ENCODE data around the gene CFDP1. TPM values are rescaled to one million over a fixed set of nuclear protein-coding genes. Genes with fewer than 3 reads are reported as not detected.

Gene CFDP1
- total RNA-seq: 37.6 and 40.7 TPM in 2 replicates

DNA sequence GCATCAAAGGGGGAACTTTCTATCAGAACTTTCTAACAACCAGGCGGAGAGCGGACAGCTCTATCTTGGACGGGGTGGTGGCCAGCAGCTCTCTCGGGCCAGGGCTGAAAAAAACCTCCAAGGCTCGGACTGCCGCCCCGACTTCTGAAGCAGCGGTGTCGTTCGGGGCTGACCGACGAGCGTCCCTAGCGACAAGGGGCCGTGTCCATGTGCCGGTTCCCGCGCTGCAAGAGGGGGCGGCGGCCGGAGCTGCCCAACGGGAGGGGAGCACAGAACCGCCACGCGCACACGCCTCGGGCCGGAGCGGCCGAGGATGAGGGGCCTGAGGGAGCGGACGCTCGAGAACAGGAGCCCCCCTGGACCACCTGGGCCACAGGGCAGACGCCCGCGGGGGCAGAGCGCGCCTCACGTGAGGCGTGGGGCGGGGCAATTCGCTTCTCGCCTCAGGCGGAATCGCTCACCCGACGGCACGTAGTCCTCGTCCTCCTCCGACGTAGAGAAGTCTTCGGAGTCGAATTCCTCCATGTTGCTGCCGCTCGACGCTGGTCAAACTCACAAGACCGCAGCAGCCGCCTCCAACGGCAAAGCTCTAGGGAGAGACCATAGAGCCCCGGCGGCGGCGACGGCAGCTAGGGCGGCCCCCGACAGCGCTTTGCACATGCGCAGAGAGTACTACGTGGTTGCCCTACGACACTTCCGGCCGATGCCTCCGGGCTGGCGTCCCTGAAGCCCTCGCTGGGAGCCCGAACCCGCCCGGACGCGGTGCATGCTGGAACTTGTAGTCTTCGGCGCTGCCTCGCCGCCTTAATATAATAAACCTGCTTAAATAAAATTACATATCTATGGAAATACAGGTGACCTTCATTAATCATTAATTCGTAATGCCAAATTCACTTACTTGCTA lies at the start of gene CFDP1:
CFDP1 (minus strand) TSS at position 676 of the 904 bp plus-strand sequence; CDS start at position 525, 151 bp downstream.

GRCh38 chr16:75464122-75464918 lies 31.0 kb upstream of the CFDP1 start, which contains the start of gene TMEM170A:
TSS of gene TMEM170A (minus strand) at chr16:75464689. CDS start at chr16:75464600, 89 bp downstream.

DNA sequence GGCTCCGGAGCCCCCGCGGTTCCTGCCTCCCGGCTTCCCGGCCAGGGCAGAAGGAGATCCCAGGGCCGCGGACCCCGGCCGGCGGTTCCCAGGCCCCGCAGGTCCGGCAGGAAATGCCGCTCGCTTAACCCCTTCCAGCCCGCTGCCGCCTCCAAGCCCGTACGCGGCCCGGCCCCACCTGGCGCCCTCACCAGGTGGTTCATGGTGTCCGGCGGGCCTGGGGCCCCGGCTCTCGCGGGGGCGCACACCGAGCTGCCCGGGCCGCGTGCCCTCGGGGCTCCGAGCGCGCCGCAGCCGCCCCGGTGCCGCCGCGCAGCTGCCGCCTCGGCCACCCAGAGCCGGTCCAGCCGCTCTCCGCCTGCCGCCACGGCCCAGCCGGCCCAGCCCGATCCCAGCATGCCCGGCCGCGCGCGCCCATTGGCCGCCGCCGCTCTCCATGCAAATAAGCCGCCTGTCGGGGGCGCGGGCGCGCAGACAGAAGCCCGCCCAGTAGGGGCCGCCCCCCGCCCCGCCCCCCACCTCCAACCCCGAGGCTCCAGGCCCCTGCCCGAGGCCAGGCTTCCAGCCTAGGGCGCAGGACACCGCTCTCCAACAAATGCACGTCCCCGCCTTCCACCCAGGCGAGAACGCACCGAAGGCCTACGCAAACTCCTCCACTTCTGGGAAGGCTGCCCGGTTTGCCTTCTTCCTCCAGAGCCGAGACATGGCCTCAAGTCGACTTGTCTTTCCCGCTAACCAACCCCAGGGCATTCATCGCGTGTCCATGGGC lies 181.8 kb downstream of the CFDP1 start, which contains the start of gene BCAR1:
BCAR1 (minus strand) TSS at position 345 of the 769 bp plus-strand sequence; CDS start at position 203, 142 bp downstream.

Other genes with a start within 250 kb of the CFDP1 start
- gene CTRB2, start 226.3 kb downstream of the CFDP1 start, total RNA-seq: not detected in 2 replicates
- gene CTRB1, start 214.5 kb downstream of the CFDP1 start, total RNA-seq: not detected in 2 replicates
- 33.2 and 48.2 TPM in 2 replicates for gene BCAR1, start 181.9 kb downstream of the CFDP1 start, total RNA-seq
- gene TMEM170A, start 31.2 kb upstream of the CFDP1 start, total RNA-seq: 28.1 and 31.3 TPM in 2 replicates
- gene CHST6, start 61.9 kb upstream of the CFDP1 start, total RNA-seq: 0.48 and 2.1 TPM in 2 replicates
- not detected in 2 replicates for gene CHST5, start 102.6 kb upstream of the CFDP1 start, total RNA-seq
- gene TMEM231, start 122.7 kb upstream of the CFDP1 start, total RNA-seq: 7.7 and 11.1 TPM in 2 replicates
- 20.7 and 24.9 TPM in 2 replicates for gene GABARAPL2, start 132.9 kb upstream of the CFDP1 start, total RNA-seq
- 61.8 and 66.0 TPM in 2 replicates for gene ADAT1, start 189.8 kb upstream of the CFDP1 start, total RNA-seq
- gene KARS1, start 214.2 kb upstream of the CFDP1 start, total RNA-seq: 193 and 216 TPM in 2 replicates
- 27.0 and 35.6 TPM in 2 replicates for gene TERF2IP, start 214.3 kb upstream of the CFDP1 start, total RNA-seq
- gene CPHXL2, start 243.5 kb upstream of the CFDP1 start, total RNA-seq: not detected in 2 replicates

Data from tracheal epithelial cell (primary cell).